ENCODE results near the gene SFXN5.

Gene SFXN5

DNA sequence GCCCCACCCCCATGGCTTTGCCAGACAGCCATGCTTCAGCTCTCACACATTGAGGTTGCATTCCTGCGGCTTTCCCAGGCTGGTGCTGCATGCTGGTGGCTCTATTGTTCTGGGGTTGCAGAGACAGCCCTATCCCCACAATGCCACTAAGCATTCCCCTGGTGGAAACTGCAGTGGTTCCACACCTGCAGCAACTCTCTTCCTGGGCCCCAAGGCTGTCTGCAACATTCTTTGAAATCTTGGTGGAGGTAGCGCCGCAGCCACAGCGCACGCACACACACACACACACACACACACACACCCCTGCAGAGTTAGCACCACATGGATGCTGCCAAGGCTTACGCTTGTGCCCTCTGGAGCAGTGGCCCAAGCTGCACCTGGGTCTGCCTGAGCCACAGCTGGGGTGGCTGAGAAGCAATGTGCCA is 21.4 kb downstream of the SFXN5 start:
- peak; percentile 45 for DNase-seq

DNA sequence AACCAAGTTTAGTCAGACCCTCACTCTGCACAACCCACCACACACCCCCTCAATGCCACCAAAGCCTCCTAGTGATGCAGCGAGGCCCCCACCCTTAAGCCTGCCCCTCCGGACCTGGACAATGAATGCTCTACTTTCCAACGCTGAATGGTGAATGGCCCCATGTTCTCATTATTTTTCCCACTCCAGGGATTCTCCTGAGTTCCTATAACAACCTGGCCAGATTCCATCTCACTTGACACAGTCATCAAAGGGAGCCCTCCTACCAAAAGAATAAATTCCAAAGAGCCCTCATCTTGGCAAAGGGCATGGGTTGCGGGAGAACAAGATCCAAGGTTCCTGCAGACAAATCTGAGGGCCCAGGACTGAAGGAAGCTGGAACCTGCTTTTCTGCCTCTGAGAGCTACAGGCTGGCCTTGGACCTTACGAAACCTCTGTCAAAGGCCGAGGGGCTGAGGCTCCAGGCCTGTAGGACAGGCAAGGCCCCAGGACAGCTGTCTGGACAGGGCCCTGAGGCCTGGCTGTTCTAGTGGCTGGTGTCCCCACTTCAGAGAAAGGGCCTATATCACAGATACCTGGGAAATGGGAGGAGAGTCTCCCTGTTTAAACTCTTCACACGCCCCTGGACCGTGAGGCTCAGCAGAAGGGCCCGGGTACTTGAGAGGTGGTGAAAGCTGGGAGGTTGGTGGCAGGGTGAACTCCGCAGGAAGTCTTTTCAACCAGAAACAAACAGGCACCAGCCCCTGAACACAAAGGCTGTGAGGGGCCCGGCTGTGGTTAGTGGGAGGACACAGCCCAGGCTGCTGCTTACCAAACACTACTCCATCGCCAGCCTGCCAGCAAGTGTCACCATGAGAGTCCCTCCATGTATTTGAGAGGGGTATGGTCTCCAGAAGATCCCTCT is 27.3 kb downstream of the SFXN5 start:
- DNase-seq = no peak

DNA sequence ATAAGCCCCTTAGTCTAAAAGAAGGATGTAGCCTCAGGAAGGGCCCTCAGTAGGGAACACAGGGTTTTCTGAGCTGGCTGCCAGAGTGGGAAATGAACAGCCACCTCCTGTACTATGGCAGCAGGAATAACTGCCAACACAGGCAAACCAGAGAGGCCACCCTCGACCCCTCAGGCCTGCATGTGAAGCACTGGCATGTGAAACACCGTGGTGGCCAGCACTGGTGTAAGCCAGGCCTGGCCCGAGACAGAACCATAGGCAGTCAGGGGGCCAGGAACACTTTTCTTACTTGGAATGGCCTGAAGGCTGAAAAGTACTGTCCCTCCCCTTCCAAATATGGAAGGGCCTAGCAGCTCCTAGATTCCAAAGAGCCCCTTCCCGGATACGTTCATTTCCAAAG is 28.2 kb downstream of the SFXN5 start:
- DNase-seq = no peak

DNA sequence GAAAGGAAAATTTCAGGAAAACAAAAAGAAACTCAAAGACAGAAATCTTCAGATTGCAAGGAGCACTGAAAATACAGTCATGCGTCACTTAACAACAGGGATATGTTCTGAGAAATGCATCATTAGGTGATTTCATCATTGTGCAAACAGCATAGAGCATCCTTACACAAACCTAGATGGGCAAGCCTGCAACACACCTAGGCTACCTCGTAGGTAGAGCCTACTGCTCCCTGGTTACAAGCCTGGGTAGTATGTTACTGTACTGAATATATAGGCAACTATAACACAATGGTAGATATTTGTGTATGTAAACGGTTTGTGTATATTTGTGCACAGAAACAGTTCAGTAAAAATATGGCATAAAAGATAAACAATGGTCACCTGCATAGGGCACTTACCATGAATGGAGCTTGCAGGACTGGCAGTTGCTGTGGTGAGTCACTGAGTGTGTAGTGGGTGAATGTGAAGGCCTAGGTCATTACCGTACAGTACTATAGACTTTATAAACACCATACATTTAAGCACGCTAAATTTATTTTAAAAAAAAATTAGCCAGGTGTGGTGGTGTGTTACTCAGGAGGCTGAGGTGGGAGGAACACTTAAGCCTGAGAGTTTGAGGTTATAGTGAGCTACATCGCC is 33.4 kb downstream of the SFXN5 start:
- no peak for DNase-seq

DNA sequence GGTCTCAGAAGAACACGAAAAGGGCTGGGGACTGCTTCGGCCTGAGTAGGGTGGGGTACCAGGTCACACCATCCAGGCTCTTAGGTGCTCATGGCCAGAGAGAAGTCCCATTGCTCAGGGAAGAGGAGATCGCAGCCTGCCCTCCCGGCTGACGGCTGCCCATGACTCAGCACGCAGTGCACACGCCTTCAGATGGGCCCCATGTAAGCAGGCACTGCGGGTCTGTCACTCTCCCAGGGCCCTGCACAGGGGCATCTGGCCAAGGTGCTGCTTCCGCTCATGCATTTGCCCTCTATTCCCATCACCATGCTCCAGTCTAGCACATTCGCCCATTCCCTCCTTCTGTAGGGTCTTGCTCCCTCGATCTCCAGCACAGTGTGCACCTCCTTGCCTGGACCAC is 34.7 kb downstream of the SFXN5 start:
- DNase-seq = no peak

DNA sequence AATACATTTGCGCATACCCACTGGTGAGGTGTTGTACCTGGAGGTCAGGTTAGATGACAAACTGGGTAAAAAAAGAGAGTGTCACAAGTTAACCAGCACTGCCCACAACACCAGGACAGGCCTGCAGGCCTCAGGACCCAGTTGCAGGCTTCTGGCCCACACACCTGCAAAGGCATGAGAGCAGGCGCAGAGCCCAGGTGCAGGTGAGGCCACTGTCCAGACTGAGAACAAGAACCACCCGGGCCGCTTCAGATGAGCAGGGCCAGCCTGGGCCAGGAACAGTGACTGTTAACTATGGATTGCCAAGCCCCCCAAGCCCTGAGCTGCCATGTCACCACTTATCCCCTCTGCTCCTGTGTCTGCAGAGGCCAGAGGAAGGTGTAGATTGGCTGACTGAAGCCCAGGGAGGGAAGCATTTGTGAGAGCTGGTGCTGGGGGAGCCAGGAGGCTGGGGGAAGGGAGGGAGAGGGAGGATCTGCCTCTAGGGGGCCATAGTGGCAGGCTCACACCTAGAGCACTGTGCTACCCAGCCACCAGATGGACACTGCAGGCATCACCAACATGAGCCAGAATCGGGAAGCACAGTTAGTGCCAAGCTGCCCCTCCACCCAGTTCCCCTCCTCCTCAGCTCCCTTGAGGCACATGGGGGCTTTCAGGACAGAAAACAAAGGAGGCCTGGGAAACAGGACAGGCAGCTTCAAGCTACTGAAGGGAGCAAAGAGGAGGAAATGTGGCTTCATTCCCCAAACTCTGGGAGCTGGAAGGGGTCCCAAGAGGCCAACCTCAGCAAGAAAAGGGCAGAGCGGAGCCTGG is 35.4 kb downstream of the SFXN5 start:
- DNase-seq = no peak

DNA sequence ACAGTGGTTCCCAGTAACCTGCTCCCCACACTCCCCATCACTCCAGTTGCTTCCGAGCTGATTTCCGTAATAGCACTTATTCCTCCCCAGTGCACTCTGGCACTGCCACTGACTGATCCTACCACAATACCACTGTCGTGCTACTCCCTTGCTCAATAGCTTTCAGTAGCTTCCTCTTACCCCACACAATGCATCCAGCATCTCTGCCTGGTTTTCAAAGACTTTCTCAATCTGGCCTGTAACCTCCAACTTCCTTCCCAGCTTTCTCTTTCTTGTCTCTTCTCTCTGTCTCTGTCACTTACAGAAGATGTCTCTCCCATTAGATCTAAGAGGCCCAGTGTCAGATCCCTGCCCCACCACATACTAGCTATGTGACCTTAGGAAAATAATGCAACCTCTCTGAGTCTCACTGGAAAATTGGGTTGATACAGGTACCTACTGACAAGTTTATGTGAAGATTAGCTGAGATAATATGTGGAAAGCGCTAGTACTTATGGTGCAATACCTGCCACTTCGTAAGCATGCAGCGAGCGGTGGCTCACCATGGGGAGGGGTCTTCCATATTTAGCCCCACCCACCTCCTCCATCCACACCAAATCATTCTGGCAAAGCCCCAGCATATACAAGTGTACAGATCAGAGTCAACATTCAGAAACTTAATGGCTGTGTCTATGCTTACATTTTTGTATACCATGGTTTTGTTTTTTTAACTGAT is 36.7 kb downstream of the SFXN5 start:
- DNase-seq = no peak

DNA sequence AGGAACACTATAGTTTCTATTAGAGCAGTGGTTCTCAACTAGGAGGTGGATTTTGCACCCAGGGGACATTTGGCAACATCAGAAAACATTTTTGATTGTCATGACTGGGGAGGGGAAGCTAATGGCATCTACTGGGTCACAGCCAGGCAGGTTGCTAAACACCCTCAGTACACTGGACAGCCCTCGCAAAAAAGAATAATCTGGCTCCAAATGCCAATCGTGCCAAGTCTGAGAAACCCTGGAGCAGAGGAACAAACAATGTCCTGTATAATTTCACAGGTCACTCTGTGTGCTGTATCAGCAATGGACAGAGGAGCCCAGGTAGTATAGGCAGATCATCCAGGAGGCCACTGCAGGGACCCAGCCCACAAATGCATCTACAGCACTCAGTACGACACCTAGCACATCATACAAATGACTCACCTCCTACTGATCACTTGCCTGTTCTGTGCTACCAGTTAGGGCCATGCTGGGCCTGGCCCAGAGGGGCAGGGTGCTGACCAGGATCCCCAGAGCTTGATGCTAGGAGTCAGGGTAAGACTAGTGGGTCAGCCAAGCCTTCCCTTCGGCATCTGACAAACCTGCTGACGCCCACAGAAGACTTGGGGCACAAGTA is 37.6 kb downstream of the SFXN5 start:
- DNase-seq = no peak

DNA sequence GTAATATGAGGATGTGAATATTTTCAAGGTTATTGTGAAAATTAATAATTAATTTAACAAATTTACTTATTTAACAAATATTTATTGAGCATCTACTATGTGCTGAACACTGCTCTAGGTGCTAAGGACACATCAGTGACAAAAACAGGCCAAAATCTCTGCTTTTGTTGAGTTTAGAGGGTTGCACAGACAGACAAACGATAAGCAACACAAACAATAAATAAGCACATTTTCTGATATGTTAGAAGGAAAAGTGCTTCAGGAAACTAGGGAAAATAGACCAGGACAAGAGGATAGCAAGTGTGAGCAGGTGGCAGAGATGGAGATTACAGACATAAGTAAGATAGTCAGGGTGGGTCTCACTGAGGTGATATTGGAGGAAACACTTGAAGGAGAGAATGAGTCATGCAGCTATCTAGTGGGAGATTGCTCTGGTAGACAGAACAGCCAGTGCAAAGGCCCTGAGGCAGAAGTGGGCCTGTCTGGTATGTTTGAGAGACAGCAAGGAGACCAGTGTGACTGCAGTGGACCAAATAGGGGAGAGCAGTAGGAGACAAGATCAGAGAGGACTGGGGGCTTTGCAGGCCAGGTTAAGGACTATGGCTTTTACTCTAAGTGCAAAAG is 38.3 kb downstream of the SFXN5 start:
- DNase-seq = no peak

DNA sequence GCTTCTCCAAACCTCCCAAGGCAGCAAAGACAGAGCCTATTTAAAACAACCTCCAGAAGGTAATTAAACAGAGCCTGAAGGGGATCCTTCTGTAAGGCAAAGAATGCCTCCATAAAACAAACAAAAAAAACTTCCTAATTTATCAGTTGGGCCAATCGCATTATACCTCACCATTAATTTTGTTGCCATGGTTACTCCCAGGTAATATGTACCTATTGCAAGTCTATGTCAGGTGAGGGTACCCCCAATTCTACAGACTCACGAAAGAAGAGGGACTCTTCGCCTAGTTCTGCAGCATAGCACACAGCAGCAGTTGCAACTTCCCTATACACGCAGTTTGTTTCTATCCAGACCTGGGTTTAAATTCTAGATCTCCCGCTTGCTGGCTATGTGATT is 38.8 kb downstream of the SFXN5 start:
- no peak for DNase-seq

DNA sequence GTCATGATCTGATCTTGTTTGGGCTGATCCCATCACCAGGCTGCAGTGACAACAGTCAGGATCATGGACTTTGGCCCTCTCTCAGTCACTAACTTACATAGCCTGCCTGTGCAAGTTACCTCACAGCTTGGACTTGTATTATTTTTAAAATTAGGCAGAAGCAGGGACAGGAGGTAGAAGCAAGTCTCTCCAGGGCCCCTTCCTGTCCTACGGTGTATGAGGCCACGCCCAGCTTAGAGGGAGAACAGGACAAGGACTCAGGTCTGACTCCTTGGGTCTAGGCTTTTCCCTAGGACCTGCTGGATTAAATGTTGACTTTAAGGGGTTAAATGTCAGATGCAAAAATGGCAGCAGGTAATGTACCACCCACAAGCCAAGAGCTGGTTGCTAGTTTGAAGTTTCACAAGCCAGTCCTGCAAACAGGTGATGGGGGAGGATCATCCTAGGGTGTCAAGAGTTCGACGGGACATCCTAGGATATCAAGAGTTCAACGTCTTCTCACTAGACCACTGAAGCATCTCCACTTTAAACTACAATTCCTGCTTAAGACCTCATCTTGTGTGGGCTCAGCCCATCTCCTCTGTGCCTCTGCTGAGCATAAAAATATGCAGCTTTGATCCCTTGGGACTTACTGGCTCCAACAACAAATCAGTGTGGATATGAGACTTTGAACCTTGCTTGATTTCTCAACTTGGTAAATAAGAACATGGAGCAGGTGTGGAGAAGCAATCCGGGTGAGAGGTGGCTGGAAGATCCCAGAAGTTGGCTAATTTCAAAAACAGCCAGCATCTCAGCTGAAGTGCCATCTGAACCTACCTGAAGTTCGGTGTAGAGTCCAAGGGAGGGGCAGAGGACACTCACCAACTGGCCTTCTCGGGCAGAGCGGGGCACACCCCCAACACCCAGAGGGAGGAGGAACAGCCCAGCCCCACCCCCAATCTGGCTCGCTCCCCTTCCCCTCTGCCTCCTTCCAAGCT is 39.5 kb downstream of the SFXN5 start:
- no peak for DNase-seq

DNA sequence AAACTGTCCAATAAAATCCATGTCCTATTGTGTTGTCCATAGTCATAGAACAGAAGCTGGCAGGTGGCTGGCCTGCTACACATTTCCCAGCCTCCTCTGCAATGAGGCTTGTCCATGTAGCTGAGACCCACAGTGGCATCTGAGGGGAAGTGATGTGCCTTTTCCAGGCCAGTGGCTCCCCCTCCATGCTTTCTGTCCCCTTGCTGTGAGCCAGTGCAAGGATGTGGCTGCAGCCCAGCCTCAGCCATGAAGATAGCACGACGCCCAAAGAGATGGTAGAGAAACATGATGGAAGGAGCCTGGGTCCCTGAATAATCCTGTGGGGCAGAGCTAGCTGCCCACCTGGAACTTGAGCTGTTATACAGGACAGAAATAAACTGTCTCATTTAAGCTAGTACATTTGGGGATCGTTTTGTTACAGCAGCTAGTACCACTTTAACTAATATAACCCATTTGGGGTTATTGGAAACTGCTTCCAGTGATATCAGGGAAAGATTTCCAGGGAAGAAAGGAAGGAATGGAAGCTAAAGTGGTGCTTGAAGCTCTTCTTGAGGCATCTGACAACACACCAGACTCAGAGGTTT is 40.3 kb downstream of the SFXN5 start:
- peak; percentile 14 for DNase-seq

DNA sequence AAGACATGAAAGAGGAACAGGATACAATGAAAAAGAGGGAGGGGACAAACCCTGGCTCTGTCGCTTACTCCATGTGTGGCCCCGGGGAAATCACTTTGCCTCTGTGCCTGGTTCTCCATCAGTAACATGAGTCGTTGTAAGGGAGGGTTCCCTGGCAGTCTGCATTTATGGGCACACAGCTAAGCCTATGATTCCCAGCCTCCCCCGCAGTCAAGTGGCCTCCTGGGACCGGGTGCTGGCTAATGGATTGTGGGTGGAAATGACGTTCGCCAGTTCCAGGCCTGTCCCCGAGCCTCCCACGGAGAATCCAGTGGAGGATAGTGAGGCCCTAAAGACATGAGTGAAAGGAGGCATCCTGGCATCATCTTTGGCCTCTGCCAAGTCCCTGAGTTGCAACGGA is 42.7 kb downstream of the SFXN5 start:
- no peak for DNase-seq

DNA sequence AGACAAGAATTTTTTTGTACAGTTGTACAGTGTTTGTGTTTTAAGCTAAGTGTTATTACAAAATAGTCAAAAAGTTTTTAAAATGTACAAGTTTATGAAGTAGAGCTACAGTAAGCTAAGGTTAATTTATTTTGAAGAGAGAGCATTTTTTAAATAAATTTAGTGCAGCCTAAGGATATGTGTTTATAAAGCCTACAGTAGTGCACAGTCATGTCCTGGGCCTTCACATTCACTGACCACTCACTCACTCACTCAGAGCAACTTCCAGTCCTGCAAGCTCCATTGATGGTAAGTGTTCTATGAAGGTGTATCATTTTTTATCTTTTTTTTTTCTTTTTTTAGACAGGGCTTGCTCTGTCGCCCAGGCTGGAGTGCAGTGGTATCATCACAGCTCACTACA is 44.2 kb downstream of the SFXN5 start:
- no peak for DNase-seq

DNA sequence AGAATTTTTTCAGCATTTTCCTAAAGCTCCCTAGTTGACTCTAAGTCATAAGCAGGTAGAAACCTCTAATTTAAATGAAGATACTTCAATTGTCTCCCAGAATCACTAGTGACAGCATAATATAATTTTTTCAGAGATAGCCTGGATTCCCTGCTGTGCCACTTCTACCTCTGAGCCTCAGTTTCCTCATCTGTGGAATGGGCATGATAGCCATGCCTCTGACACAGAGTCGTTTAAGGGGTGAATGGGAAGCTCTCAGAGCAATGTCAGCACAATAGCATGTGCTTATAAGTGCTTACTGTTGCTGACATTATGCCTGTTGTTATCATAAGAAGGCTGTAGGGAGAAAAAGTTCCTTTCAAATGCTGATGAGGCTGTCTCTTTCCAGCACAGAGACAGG is 48.0 kb downstream of the SFXN5 start:
- DNase-seq = no peak

DNA sequence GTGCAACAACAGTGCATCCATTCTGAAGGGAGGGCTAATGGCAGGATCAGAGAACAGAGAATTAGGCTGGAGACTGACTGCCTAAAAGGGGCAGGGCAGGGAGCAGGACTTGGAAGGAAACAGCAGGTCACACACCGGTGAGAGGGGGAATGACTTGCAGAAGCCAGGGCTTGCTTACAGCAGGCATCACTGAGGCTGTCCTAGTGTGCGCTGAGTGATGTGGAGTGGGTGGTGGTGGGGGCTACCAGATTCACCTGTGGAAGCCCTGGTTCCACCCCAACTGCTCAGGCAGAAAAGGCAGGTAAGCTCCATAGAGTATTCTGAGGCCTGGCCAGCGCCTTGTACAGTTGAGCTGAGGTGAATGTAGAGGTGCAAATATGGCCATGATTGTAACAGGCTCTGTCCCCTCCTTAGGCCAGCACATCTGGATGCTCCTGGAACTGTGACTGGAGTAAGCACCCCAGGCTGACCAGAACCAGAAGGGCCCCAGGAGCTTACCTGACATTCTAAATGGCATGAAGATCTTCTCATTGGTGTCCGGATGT is 49.4 kb downstream of the SFXN5 start:
- no peak for DNase-seq

DNA sequence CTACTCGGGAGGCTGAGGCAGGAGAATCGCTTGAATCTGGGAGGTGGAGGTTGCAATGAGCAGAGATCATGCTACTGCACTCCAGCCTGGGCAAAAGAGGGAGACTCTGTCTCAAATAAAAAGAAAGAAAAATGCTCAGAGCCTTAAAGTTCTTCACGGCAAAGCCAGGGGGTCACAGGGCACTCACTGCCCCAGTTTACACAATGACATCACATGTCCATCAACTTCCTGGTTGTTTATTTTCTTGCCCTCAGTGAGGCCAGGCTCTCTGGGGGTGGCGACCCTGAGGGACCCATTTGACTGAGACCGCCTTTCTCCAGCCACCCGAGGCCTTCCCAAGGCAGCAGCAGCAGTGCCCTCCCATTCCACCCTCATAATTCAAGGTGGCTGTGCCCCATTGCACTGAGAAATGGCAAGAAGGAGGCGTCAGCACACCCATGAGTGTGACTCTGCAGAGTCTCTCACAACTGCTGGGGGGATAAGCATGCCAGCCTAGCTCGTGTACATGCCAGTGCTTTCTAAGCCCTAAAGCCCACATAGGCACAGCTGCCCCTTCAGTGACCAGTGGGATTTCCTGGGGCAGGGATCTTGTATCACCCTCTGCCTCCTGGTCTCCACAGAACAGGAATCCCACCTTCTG is 50.0 kb downstream of the SFXN5 start:
- no peak for DNase-seq

DNA sequence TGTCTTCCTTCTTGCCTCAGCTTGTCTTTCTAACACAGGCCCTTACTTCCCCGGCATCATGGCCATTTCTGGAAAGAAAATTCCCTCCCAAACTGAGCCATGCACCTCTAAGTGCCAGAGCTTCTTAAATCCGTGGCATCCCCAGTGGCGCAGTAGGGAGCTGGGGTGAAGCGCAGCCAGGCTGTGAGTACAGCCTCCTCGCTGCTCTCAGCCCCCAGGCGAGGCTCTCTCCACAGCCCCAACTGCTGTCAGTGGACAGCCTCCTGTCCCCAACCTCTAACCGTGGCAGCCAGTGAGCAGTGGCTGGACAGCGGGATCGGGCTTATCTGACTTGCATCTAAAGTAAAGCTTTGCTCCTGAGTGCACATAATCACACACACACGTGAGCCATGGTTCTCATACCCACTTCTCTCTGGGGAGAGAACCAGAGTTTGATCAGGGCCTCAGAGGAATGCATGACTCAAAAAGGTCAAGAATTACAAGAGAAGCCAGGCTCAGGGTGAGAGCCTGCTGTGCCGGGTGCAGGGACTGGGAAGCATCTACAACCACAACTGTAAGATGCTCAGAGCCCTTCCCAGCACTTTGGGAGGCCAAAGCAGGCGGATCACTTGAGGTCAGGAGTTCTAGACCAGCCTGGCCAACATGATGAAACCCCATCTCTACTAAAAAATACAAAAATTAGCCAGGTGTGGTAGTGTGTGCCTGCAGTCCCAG is 50.7 kb downstream of the SFXN5 start:
- no peak for DNase-seq

DNA sequence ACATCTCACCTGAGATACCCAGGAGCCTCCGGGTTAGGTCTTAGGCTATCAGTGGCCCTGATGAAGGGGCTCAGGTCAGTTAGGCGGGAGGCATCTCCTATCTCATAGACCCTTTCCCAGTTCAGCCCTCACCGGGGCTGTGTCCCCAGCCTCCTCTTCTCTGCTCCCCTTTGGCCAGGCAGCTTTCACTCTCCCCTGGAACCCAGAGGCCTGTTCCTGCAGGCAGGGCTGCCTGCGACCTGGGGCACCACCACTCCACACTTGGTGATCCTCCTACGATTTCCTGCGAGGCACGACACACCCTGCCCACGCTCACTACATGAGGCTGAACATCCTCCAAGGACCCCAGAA is 51.2 kb downstream of the SFXN5 start:
- no peak for DNase-seq

Measured in eye (tissue), 1 donor.